ENCODE results near the gene LRRN4.

LRRN4 gene

GRCh38 chr20:6053776-6054688, at the start of gene LRRN4:
TSS of gene LRRN4 (minus strand) at chr20:6054060. CDS start at chr20:6052799, 1,261 bp downstream.
- FAIRE-seq = no peak
- DNase-seq (ENCODE audit: extremely low spot score, insufficient read length, low read depth) = no peak

GRCh38 chr20:6103301-6103700, 49.4 kb upstream of the LRRN4 start:
- FAIRE-seq = no peak
- no peak for DNase-seq (ENCODE audit: extremely low spot score, insufficient read length, low read depth)

- no peak for FAIRE-seq
- no peak for DNase-seq (ENCODE audit: extremely low spot score, insufficient read length, low read depth)
These were observed 47.5 kb upstream of the LRRN4 start for GRCh38 chr20:6101346-6101745.

- FAIRE-seq = no peak
These were observed 46.4 kb upstream of the LRRN4 start for GRCh38 chr20:6100246-6100645.

GRCh38 chr20:6099819-6100218, 46.0 kb upstream of the LRRN4 start:
- DNase-seq (ENCODE audit: extremely low spot score, insufficient read length, low read depth) (no peak), FAIRE-seq (no peak)

More at GRCh38 chr20:6100246-6100645, 46.4 kb upstream of the LRRN4 start:
- no peak for DNase-seq (ENCODE audit: extremely low spot score, insufficient read length, low read depth)

- FAIRE-seq (no peak), DNase-seq (ENCODE audit: extremely low spot score, insufficient read length, low read depth) (no peak)
These were observed 41.5 kb upstream of the LRRN4 start for GRCh38 chr20:6095409-6095808.

GRCh38 chr20:6094565-6094964, 40.7 kb upstream of the LRRN4 start:
- no peak for DNase-seq (ENCODE audit: extremely low spot score, insufficient read length, low read depth)
- FAIRE-seq = no peak

GRCh38 chr20:6094063-6094462, 40.2 kb upstream of the LRRN4 start:
- no peak for FAIRE-seq

GRCh38 chr20:6091661-6092060, 37.8 kb upstream of the LRRN4 start:
- DNase-seq (ENCODE audit: extremely low spot score, insufficient read length, low read depth) = no peak
- FAIRE-seq = no peak

More at GRCh38 chr20:6094063-6094462, 40.2 kb upstream of the LRRN4 start:
- DNase-seq (ENCODE audit: extremely low spot score, insufficient read length, low read depth) = no peak

GRCh38 chr20:6086868-6087267, 33.0 kb upstream of the LRRN4 start:
- no peak for DNase-seq (ENCODE audit: extremely low spot score, insufficient read length, low read depth)
- no peak for FAIRE-seq

GRCh38 chr20:6083926-6084325, 30.1 kb upstream of the LRRN4 start:
- FAIRE-seq = no peak
- no peak for DNase-seq (ENCODE audit: extremely low spot score, insufficient read length, low read depth)

GRCh38 chr20:6081236-6081635, 27.4 kb upstream of the LRRN4 start:
- DNase-seq (ENCODE audit: extremely low spot score, insufficient read length, low read depth) = no peak

GRCh38 chr20:6079016-6079415, 25.2 kb upstream of the LRRN4 start:
- FAIRE-seq = no peak
- DNase-seq (ENCODE audit: extremely low spot score, insufficient read length, low read depth) = no peak

More at GRCh38 chr20:6081236-6081635, 27.4 kb upstream of the LRRN4 start:
- FAIRE-seq = no peak

- FAIRE-seq (no peak), DNase-seq (ENCODE audit: extremely low spot score, insufficient read length, low read depth) (no peak)
These were observed 21.8 kb upstream of the LRRN4 start for GRCh38 chr20:6075428-6076219.

GRCh38 chr20:6074784-6075183, 20.9 kb upstream of the LRRN4 start:
- DNase-seq (ENCODE audit: extremely low spot score, insufficient read length, low read depth) = no peak
- no peak for FAIRE-seq

GRCh38 chr20:6074145-6074561, 20.3 kb upstream of the LRRN4 start:
- peak; percentile 45 for FAIRE-seq
- no peak for DNase-seq (ENCODE audit: extremely low spot score, insufficient read length, low read depth)

- DNase-seq (ENCODE audit: extremely low spot score, insufficient read length, low read depth) = no peak
- FAIRE-seq = no peak
These were observed 17.2 kb upstream of the LRRN4 start for GRCh38 chr20:6070829-6071695.

- no peak for FAIRE-seq
- no peak for DNase-seq (ENCODE audit: extremely low spot score, insufficient read length, low read depth)
These were observed 15.8 kb upstream of the LRRN4 start for GRCh38 chr20:6069669-6070068.

- FAIRE-seq (no peak), DNase-seq (ENCODE audit: extremely low spot score, insufficient read length, low read depth) (no peak)
These were observed 14.0 kb upstream of the LRRN4 start for GRCh38 chr20:6067763-6068318.

- FAIRE-seq (no peak), DNase-seq (ENCODE audit: extremely low spot score, insufficient read length, low read depth) (no peak)
These were observed 12.7 kb upstream of the LRRN4 start for GRCh38 chr20:6066582-6066981.
